ENCODE measurements around the gene ARHGAP35.
"Not testable (repeated sequence)": the region's sequence is repeated elsewhere in the genome, so short reads cannot be mapped to it uniquely, and the experiment has no call there.

Gene ARHGAP35

DNA sequence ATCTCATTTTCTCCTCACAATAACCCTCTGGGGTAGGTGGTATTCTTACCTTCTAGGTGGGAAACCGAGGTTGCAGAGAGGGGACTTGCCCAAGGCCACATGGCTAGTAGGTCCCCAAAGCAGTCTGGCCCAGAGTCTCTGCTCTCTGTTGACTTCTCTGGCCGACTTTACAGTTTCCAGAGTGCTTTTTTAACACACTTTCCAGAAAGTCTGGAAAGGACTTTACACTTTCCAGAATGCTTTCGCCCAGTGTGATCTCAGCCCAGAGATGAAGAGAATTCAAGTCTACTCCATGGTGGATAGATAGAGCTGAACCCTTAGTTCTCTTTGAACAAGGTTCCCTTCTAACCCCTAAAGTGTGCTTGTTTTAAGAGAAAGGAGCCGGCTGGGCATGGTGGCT lies 12.2 kb downstream of the ARHGAP35 start:
- no peak for DNase-seq

GRCh38 chr19:46875234-46875633 lies 14.4 kb downstream of the ARHGAP35 start:
- DNase-seq, result no peak

GRCh38 chr19:46875657-46876056 lies 14.9 kb downstream of the ARHGAP35 start:
- DNase-seq, result no peak

DNA sequence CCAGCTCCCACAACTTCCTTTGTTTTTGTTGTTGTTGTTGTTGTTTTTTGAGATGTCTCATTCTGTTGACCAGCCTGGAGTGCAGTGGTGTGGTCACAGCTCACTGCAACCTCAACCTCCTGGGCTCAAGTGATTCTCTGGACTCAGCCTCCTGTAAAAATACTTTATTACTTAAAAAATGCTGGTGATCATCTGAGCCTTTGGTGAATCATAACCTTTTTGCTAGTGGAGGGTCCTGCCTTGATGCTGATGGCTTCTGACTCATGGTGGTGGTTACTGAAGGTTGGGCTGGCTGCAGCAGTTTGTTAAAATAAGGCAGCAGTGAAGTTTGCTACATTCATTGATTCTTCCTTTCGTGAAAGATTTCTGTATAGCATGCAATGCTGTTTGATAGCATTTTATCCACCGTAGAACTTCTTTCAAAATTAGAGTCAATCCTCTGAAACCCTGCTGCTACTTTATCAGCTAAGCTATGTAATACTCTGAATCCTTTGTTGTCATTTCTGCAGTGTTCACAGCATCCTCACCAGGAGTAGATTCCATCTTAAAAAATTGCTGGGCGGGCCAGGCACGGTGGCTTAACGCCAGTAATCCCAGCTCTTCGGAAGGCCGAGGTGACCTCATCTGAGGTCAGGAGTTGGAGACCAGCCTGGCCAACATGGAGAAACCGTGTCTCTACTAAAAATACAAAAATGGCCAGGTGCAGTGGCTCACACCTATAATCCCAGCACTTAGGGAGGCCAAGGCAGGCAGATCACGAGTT lies 18.0 kb downstream of the ARHGAP35 start:
- DNase-seq, result no peak

- DNase-seq, result no peak
These were observed 19.6 kb downstream of the ARHGAP35 start for GRCh38 chr19:46880431-46880830.

DNA sequence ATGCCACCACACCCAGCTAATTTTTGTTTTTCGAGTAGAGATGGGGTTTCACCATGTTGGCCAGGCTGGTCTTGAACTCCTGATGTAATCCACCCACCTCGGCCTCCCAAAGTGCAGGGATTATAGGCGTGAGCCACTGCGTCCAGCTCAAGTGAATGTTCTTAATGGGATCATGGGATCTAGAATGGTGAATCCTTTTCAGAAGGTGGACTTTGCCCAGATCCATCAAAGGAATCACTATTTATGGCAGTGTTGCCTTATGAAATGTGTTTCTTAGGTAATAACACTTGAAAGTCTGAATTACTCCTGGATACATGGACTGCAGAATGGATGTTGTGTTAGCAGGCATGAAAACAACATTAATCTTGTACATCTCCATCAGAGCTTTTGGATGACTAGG lies 20.3 kb downstream of the ARHGAP35 start:
- DNase-seq, result no peak

- no peak for DNase-seq
These were observed 21.2 kb downstream of the ARHGAP35 start for GRCh38 chr19:46882034-46882433.

- not testable (repeated sequence) for DNase-seq
These were observed 22.0 kb downstream of the ARHGAP35 start for GRCh38 chr19:46882751-46883150.

GRCh38 chr19:46885411-46885810 lies 24.6 kb downstream of the ARHGAP35 start:
- no peak for DNase-seq

GRCh38 chr19:46886546-46887239 lies 25.9 kb downstream of the ARHGAP35 start:
- DNase-seq, result no peak

- DNase-seq, result no peak
These were observed 26.5 kb downstream of the ARHGAP35 start for GRCh38 chr19:46887240-46887782.

GRCh38 chr19:46890423-46891170 lies 29.8 kb downstream of the ARHGAP35 start:
- no peak for DNase-seq

DNA sequence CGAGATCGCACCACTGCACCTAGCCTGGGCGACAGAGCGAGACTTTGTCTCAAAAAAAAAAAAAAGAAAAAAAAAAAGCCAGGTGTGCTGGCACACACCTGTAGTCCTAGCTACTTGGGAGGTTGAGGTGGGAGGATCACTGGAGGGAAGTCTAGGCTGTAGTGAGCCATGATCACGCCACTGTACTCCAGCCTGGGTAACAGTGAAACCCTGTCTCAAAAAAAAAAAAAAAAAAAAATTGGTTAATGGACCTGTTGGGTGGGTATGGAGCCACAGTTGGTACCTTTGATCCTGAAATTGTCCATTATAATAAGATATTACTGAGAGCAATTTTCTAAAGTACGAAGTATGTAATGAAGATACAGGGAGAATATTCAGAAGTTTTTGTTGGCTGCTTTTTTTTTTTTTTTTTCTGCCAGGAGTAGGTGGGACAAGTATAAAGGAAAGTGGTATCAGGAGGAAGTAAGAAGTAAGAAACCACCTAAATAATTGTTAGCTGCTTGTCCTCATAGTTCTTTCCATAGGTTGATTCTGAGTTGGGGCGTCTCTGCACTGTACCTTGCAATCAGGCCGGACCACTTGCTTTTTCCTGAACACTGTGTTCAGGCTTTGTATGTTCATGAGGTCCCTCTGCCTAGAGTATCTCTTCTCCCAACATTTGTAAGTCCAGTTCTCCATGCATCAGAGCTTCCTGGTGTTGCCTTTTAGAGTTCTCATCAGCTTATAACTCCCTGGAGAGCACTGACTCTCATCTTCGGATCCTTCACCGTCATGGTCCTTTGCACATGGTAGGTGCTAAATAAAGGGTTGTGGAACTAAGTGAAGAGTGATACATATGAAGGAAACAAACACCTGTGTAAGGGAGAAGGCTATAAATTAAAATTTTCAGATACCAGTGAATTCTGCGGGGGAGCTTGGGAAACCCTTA lies 31.7 kb downstream of the ARHGAP35 start:
- no peak for DNase-seq

DNA sequence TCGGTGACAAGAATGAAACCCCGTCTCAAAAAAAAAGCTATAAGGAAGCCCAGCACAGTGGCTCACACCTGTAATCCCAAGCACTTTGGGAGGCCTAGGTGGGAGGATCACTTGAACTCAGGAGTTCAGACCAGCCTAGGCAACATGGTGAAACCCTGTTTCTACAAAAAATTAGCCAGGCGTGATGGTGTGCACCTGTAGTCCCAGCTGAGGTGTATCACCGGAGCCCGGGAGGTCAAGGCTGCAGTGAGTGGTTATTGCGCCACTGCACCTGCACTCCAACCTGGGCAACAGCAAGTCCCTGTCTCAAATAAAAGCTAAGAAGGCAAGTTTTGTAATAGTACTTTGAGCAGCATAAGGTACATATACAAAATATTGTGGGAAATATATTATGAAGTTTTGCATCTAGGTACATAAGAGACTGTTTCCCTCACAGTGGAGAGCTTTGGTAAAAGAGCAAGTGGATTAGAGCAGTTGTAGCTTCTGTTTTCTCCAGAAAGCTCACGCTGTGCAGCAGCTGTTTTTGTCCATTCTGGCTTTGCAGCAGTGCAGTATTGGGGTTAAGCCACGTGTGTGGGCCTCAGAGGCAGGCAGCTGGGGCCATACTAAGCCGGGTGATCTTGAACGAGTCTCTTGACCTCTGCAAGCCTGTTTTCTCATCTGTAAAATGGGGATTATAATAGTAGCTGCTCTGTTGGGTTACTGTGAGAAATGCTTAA lies 35.4 kb downstream of the ARHGAP35 start:
- DNase-seq, result no peak

DNA sequence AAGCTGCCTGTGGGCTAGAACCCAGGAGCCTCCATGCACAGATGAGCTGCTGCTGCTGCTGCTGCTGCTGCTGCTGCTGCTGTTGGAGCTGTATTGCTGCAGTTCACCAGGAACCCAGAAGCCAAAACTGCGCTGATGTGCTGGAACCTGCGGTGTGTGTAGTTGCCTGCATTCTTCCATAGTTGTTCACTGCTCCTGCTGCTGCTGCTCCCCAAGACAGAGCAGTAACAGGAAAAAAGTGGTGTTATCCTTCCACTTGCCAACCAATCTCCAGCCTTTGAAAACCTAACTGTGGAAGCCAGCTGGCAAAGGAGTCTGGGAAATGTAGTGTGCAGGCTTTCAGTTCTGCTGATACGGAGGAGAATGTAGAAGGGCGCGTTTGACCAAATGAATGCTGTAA lies 37.9 kb downstream of the ARHGAP35 start:
- no peak for DNase-seq

DNA sequence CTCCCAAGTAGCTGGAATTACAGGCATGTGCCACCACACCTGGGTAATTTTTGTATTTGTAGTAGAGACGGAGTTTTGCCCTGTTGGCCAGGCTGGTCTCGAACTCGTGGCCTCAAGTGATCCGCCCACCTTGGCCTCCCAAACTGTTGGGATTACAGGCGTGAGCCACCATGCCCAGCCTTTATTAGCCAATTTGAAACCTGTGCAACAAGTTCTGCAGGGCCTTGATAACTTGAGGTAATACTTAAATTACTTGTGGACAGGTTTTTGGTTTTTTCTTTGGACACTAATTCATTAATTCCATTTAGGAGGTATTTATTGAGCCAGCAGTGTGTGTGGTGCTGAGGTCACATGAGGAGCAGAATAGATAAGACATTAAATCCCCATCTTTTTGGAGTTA lies 39.5 kb downstream of the ARHGAP35 start:
- DNase-seq, result no peak

DNA sequence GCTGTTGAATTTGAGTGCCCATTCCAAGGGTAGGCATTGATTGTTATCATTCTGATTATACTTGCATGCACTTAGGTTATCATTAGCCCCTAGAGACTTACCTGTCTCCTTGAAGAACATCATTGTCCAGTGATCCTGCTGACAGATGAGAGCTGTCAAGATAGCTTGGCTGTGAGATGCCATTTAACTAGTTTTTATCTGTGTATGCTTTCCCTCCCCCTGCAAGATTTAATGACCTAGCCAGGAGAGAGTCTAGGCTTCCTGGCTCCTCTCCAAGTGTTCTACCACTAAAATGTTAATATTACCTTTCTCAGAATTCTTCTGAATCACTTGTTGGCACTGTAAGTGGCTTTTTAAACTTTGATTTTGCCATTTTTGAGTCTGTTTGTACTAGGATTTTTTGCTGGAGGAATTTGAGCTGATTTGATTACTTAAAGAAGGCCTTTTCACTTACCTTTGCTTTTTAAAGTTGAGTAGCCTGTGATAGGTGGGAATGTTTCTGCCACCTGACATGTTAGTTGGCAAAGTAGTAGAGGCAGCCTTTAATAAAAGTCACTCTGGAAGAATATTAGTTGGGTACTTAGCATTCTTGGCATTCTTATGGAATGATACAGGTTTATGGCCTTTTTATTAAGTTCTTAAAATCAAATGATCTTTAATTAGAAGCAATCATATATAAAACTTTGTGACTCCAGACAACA lies 41.1 kb downstream of the ARHGAP35 start:
- no peak for DNase-seq

- DNase-seq, result no peak
These were observed 41.6 kb downstream of the ARHGAP35 start for GRCh38 chr19:46902402-46902766.

- no peak for DNase-seq
These were observed 42.7 kb downstream of the ARHGAP35 start for GRCh38 chr19:46903458-46903857.

DNA sequence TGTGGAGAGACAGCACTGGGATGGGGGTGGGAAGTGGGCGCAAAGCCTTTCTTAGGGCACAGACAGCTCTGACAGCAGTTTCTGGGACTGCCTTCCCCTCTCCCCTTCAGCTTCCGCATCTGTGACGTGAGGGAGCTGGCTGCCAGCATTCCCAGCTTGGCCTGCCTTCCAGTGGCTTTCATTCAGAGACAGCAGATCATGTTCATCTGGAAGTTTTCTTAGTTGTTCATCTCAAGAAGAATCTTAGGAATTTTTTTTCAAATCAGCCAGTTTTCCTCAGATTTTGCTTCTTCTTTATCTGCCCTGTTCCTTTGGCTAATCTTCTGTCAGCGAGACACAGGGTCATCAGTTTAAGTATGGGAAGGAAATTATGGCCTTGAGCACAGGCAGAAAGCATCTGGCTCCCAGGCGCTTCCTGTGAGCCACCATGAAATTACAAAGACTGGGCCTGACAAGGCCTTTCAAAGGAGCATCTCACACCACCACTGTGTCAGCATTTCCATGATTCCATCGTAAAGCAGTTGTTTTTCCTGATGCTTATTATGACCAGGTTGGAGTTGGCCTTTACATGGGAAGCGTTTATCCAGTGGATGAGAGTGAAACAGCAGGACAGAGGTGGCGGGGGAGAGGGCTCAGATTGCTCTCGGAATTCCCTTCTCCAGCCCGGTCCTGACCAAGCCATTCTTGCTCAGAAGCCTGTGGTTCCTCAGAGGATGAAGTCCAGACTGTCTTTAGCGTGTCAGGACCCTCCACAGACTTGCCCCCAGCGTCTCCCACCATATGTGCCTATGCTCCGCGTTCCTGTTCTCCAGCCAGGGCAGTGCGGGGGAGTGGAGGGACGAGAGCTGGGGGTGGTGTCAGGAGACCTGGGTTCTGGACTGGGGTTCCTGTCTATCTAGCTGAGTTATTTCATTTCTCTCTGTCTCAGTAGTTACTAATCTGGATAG lies 43.6 kb downstream of the ARHGAP35 start:
- no peak for DNase-seq
